Tibial artery (tissue), 4 donors: ENCODE results near the gene TUT7.

ENCODE experiments used
- DNase-seq, 2 donors: peaks; one replicate each; pipeline ENCODE4 v3.0.0-alpha.2; 2019
- H3K27ac ChIP-seq, 2 donors: fragments of 200-600 bp; sonication (generic) in 1 of 2; 1 replicate in 1 of 2; 2 replicates in 1 of 2; pipeline ENCODE4 v1.5.1; 2018 to 2019; ENCODE audit warnings: mild to moderate bottlenecking in 1 of 2
- H3K27me3 ChIP-seq, 2 donors: fragments of 200-600 bp; sonication (generic) in 1 of 2; one replicate each; pipeline versions ENCODE4 v1.5.1 to v1.6.0; 2016 to 2019
- H3K36me3 ChIP-seq, 3 donors: fragments of 200-600 bp; sonication (generic) in 2 of 3; one replicate each; pipeline ENCODE4 v1.5.1; 2016 to 2019; ENCODE audit warnings: mild to moderate bottlenecking in 2 of 3
- H3K4me1 ChIP-seq, 4 donors: fragments of 200-600 bp; sonication (generic) in 2 of 4; 1 replicate in 3 of 4; 2 replicates in 1 of 4; pipeline ENCODE4 v1.5.1; 2016 to 2019
- H3K4me3 ChIP-seq, 2 donors: fragments of 200-600 bp; sonication (generic) in 1 of 2; 1 replicate in 1 of 2; 2 replicates in 1 of 2; pipeline ENCODE4 v1.5.1; 2018 to 2019; ENCODE audit warnings: mild to moderate bottlenecking in 2 of 2
- H3K9me3 ChIP-seq, 3 donors: fragments of 200-600 bp; sonication (generic) in 1 of 3; one replicate each; pipeline ENCODE4 v1.5.1; 2016 to 2019
- CTCF ChIP-seq, 2 experiments: fragments of 200-600 bp in 1 of 2; fragments of 450-650 bp in 1 of 2; IDR thresholded peaks; one replicate each; pipeline ENCODE4 v1.5.1; 2017 to 2019; ENCODE audit warnings: antibody characterized with exemption in 2 of 2, mild to moderate bottlenecking in 1 of 2, moderate library complexity in 1 of 2
- intact Hi-C: fragments of 100-400 bp; cut with DNase I; formaldehyde crosslinking; loops from one replicate; pipeline ENCODE4 v1.15.0; 2023; ENCODE audit warnings: low total_unique reads

TUT7 gene

DNA sequence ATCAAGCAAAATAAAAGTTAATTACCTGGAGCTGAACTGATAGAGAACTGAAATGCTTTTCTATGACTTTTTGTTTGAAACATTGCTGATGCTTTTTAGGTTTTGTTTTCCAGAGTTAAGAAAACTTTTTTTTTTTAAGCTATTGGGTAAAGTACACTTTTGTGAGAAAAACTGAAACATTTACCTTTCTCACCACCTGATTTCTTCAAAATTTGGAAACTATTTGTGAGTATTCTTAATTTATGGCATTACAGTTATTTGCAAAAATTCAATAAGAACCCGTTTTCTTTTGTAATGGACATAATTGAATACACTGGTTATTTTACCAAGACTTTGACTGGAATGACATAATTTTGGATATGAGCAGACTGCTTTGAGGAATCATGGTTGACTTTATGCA is 101.3 kb downstream of the TUT7 start:
- TF ChIP-seq CTCF (IDR thresholded peaks at IDR 0.05) = no peak
- H3K9me3 ChIP-seq = no peaks in the 10 kb centered on the region
- intact Hi-C loops = no loop called here
- no peaks in the 10 kb centered on the region for H3K36me3 ChIP-seq
- H3K4me1 ChIP-seq = no peaks in the 10 kb centered on the region
- H3K4me3 ChIP-seq = no peak overlapping the region
- no peak for DNase-seq
- no peaks in the 10 kb centered on the region for H3K27me3 ChIP-seq
- H3K27ac ChIP-seq = no peak overlapping the region

DNA sequence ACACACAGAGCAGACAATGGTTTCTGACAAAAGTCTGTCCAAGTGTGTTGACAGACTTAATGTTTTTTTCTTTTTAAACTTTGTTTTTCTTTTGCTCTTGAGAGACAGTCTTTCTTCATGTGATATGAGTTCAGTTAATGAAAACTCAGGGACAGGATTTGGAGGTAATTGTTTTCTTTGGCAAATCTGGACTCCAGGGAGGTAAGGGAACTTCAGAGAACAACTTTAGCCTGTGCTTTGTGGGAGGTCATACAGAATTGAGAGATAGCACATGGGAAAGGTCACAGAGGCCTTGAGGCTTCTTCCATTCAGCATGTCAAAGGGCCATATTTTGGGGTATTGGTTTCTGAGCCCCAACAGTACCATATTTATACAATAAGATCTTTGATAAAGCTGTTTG is 104.1 kb downstream of the TUT7 start:
- Histone ChIP-seq H3K27ac (no peak overlapping the region), H3K27me3 (no peaks in the 10 kb centered on the region), H3K4me1 (peaks cover 0 to 3% (median 0%) of the 10 kb centered on the region in 4 donors), H3K36me3 (no peaks in the 10 kb centered on the region), H3K9me3 (no peaks in the 10 kb centered on the region), H3K4me3 (no peak overlapping the region)
- no peak for DNase-seq
- no peak for TF ChIP-seq CTCF (IDR thresholded peaks at IDR 0.05)
- intact Hi-C loops = no loop called here

GRCh38 chr9:86248746-86249145 is 105.5 kb downstream of the TUT7 start:
- H3K27ac ChIP-seq = no peak overlapping the region
- no peak for DNase-seq
- no peaks in the 10 kb centered on the region for H3K36me3 ChIP-seq
- no peaks in the 10 kb centered on the region for H3K27me3 ChIP-seq
- TF ChIP-seq CTCF (IDR thresholded peaks at IDR 0.05) = no peak
- no peaks in the 10 kb centered on the region for H3K9me3 ChIP-seq
- peaks cover 0 to 3% (median 0%) of the 10 kb centered on the region in 4 donors for H3K4me1 ChIP-seq
- intact Hi-C loops = no loop called here
- H3K4me3 ChIP-seq = no peak overlapping the region

DNA sequence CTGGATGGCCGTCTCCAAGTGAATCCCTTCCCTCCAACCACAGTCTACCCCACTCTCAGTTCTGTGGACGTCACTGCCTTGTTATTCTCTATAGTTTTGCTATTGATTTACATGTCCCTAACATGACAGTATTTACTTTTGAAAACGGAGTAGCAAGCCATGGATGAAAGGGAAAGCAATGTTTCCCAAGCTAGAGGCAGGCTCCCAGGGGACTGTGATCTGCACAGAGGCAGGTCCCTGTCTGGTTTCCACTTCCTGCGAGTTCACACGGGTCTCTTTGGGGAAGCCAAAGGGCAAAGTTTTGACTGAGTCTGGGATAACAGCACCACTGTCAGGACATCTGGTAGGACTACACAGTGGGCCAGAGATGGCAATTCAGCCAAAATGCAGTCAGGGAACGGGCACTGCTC is 107.5 kb downstream of the TUT7 start:
- TF ChIP-seq CTCF (IDR thresholded peaks at IDR 0.05) = no peak
- Histone ChIP-seq H3K27me3 (no peaks in the 10 kb centered on the region), H3K27ac (no peak overlapping the region), H3K36me3 (no peaks in the 10 kb centered on the region), H3K4me3 (no peak overlapping the region), H3K4me1 (peaks cover 0 to 3% (median 0%) of the 10 kb centered on the region in 4 donors), H3K9me3 (no peaks in the 10 kb centered on the region)
- DNase-seq = no peak
- intact Hi-C loops = no loop called here

DNA sequence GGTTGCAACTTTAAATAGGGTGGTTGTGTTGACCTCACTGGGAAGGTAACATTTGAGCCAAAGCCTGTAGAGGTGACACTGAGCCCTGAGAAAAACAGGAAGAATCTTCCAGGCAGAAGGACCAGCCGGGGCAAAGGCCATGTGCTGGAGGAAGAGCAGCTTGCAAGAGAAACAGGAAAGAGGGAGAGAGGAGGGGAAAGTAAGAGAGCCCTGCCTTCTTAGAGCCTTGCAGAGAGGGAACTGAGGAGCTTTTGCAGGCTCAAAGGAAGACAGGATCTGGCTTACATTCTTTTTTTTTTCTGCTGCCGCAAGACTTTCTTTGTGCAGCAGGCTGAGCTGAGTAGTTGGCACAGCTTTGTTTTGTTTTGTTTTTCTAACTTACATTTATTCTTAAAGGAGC is 112.1 kb downstream of the TUT7 start:
- no peaks in the 10 kb centered on the region for H3K36me3 ChIP-seq
- H3K9me3 ChIP-seq = no peaks in the 10 kb centered on the region
- H3K27me3 ChIP-seq = no peaks in the 10 kb centered on the region
- peaks cover 0 to 3% (median 0%) of the 10 kb centered on the region in 4 donors for H3K4me1 ChIP-seq
- no peak for TF ChIP-seq CTCF (IDR thresholded peaks at IDR 0.05)
- H3K27ac ChIP-seq = no peak overlapping the region
- intact Hi-C loops = no loop called here
- H3K4me3 ChIP-seq = no peak overlapping the region
- no peak for DNase-seq

GRCh38 chr9:86241216-86241615 is 113.0 kb downstream of the TUT7 start:
- H3K27me3 ChIP-seq = no peaks in the 10 kb centered on the region
- DNase-seq = no peak
- intact Hi-C loops = no loop called here
- H3K9me3 ChIP-seq = no peaks in the 10 kb centered on the region
- TF ChIP-seq CTCF (IDR thresholded peaks at IDR 0.05) = no peak
- no peak overlapping the region for H3K4me3 ChIP-seq
- H3K36me3 ChIP-seq = no peaks in the 10 kb centered on the region
- no peak overlapping the region for H3K27ac ChIP-seq
- H3K4me1 ChIP-seq = no peaks in the 10 kb centered on the region
